HG02588 (cell line): ENCODE data around the gene COL1A2.

Source experiments
- ATAC-seq: cut with Tn5 transposase; IDR thresholded peaks from one replicate; pipeline ENCODE4 v1.9.1; 2021; ENCODE audit warnings: mild to moderate bottlenecking, moderate library complexity; ENCODE audit not compliant: unreplicated experiment

COL1A2 gene

DNA sequence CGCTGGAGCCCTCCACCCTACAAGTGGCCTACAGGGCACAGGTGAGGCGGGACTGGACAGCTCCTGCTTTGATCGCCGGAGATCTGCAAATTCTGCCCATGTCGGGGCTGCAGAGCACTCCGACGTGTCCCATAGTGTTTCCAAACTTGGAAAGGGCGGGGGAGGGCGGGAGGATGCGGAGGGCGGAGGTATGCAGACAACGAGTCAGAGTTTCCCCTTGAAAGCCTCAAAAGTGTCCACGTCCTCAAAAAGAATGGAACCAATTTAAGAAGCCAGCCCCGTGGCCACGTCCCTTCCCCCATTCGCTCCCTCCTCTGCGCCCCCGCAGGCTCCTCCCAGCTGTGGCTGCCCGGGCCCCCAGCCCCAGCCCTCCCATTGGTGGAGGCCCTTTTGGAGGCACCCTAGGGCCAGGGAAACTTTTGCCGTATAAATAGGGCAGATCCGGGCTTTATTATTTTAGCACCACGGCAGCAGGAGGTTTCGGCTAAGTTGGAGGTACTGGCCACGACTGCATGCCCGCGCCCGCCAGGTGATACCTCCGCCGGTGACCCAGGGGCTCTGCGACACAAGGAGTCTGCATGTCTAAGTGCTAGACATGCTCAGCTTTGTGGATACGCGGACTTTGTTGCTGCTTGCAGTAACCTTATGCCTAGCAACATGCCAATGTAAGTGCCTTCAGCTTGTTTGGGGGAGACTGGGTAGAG, at the start of gene COL1A2:
Gene COL1A2 (plus strand): TSS at position 459 of the 704 bp plus-strand sequence. CDS start 137 bp downstream, at position 596.
- no peak for ATAC-seq

DNA sequence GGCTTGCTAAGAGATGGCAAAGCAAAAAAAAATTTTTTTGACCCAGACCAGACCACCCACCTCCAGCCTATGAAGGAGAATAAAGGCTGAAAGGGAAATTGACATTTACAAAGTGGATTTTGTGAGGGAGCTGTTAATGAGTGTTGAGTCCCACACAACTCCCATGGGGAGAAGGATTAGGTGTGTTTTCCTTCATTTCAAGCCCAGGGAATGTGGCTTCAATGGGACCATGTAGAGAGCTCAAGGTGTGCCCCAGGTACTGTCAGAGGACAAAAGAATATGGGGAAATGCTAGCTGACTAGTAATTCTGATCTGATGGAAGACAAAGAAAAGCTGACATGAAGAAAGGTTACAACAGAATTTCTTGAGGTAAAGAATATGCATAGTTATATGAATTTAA, 48.8 kb upstream of the COL1A2 start:
- ATAC-seq: no peak

DNA sequence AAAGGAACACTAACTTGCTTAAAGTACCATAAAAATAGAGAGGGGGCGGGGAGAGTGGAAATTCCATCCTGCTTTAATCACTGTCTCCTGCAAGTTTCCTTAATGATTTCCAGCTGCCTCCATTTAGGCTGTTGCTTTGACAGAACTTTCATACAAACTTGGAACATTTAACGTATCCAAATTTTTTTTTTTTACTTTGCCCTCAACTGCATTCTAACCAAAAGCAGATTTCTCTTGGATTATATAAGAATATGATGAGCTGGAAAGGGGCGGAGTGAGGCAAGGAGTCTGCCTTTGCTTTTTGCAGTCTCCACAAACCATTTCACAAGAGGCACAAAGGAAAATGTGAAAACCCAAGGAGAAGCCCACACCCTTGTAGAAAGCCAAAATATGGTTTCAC, 46.6 kb upstream of the COL1A2 start:
- ATAC-seq: no peak

DNA sequence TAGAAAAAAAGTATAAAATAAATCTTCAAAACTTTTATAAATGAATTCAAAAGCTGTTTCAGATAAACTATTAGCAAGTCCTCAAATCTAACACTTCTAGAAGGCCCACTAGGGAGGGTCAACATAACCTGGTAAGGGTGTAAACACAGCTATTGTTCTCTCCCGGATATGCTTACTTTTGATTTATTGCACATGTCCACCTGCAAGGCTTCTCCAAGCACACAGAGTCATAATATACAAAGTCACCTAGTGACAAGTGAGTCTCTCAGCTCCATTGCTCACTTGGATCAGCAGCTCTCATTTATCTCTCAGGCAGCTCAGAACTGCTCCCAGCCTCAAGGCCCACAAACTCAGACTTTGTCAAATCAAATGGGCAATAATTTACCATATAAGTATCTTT, 44.0 kb upstream of the COL1A2 start:
- ATAC-seq: no peak

DNA sequence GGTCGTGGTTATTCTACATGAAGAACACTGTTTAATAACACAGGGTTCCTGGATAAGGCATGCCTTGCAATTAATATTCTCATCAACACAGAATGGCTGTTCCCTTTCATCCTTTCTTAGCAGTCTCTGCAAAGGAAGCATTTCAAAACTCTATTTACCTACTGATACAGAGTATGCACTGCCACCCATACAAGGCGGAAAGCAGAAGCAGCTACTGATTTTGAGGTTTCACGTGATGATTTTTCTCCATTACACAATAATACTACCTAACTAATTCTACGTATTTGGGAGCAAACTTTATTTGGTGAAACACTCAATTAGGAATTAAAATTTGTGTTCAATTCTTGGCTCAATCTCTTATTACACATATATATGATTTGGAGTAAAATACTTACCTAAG, 43.0 kb upstream of the COL1A2 start:
- ATAC-seq: no peak

DNA sequence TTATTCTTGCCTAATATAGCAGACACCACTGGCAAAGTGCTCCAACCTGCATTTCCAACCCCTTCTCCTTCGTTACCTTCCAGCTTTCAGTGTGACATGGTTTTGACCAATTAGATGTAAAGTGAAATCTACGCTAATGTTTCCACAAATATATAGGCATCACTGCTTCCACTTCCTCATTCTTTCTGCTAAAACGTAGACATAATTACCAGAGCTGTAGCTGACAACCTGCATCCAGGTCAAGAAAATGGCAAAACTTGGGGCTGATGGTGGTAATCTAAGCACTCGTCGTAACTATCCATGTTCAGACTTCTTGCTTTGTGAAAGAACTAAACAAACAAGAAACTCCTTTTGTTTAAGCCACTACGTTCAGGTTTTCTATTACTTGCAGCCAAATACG, 41.8 kb upstream of the COL1A2 start:
- no peak for ATAC-seq

DNA sequence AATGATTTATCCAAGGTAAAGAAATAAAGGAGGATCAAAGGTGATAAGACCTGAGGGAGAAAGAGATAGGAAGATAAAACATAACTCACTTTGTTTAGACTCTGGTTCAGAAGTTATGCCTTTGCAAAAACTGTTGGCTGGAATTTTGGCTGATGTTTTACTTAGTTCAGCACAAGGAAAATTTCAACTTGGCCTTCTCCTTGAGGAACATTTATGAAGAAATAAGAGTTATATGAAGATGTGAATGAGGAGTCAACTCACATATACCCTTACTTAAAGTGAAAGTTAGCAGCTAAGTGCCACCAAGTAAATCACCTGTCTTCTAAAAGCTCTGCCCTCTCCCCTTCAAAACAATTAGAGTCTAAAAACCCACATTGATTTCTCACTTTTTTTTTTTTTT, 39.7 kb upstream of the COL1A2 start:
- no peak for ATAC-seq

DNA sequence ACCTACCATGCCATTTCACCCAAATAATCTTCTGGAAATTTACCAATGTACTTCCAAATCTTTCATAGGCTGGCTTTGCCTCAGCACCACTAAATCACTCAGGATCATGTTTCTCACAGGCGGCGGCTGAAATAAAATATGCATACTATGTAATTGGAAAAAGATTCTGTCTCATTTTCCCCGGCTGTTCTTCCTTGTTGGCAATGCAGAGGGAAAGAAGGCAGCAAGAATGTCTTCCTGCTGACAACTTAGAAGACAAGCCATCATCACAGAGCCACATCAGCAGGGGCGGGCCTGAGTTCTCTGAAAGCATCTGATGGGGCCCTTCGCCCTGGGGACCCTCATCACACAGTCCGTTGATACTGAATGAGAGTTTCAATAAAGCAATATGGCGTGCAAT, 39.2 kb upstream of the COL1A2 start:
- ATAC-seq: no peak

DNA sequence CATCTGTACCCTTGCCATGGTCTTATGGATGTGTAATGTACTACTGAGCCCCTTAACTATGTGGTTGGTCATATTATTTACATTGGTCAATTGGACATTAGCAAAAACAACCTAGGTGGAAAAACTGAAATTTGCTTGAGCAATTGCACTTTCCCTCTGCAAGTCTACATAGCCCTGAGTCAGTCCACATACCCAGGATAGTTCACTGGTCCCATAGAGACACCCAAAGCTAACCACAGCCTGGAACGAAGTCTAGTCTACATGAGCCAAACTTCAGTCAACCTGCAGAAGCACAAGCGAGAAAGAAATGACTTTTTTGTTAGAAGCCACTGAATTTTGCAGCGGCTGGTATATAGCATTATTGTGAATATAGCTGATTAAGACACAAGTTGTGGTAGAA, 37.6 kb upstream of the COL1A2 start:
- ATAC-seq: no peak

DNA sequence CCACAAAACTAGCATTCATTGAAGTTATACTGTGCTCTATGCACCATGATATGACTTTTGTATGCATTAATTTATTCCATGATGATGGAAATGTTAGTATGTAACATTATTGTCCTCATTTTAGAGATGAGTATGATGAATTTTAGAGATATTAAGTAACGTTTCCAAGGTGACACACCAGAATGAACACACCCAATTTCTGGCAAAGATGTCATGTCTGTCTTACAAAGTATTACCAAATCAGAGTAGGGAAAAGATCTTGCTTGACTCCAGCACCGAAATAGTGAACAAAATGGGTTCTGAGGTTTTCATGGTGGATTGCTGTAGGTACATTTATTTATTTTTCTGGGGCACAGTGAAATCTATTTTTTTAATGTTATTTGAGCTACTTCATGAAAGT, 33.8 kb upstream of the COL1A2 start:
- no peak for ATAC-seq

DNA sequence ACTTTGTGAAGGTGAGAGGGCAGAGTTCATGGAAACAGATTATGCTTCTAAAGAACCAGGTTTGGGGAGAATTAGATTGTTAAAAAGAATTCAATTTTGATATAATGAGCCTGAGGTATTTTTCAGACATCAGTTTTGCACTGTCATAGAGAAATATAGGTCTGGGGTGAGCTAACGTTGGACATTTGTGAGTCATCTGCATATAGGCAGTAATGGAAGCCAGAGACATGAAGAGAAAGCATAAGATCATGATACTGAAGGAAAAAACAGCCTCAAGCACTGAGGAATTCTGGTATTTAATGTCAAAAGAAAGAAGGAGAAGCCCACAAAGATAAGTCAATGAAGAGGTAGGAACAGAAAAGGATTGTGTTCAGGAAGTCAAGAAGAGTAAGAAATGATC, 32.4 kb upstream of the COL1A2 start:
- ATAC-seq: no peak

DNA sequence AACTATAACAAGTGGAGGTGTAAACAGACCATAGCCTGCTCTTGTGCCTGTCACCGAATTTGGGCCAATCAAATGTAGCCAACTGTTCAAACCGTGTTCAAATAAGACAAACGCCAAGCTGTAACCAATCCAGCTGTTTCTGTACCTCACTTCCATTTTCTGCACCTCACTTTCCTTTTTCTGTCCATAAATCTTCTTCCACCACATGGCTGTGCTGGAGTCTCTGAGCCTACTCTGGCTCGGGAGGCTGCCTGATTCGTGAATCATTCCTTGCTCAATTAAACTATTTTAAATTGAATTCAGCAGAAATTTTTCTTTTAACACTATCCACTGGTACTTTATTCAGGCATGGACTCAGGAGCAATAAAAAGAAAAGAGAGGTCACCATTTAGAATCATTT, 29.9 kb upstream of the COL1A2 start:
- ATAC-seq: no peak

DNA sequence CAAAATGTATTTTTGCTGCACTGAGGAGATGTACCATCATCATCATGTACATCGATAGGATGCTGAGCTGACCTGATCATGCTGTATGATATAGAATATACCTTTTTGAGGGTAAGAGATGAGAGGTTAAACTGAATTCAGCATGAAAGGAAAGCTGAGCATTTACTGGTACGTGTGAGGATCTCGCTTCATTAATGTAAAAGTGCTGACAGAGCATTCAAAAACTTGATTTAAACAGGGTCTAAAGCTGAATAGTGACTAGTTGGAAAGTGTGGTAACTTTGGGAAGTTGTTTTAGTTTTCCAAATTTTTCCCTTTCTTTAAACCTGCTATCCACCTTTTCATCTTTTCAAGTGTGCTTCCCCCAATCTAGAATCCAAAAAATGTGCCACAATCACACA, 28.5 kb upstream of the COL1A2 start:
- no peak for ATAC-seq

DNA sequence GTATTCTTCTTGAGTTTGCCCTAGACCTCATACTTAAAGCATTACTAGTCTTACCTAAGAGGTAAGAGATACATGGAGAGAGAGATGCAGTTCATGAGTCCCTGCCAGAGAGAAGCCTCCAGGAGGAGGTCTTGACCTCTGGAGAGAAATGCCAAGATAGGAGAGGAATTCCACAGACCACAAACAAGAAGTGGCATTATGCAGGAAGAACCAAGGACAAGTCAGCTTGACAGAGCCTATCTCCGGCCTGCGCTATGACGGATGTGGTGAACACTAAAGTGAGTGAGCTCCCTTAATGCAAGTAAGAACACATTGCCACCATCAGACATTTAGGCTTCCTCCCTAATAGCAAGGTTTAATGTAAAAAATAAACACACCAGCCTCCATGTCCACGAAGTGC, 27.9 kb upstream of the COL1A2 start:
- ATAC-seq: no peak

DNA sequence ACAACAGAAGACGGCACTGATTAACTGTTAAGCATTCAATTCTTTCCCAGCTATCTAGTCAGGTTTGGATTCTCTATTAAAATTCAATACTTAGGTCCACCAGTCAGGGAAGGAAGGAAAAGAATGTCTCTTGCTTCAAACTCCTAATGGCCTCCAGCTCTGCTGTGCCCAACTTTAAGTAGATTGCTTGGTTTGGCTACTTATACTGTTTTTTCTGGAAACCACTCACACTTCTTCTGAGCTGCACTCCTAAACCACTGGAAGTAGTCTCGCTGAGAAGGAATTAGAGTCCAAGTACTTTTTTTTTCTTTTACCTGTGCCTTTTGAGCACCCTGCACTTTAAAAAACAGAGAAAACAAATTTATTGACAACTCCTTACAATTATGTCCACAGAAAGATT, 26.7 kb upstream of the COL1A2 start:
- ATAC-seq: no peak

DNA sequence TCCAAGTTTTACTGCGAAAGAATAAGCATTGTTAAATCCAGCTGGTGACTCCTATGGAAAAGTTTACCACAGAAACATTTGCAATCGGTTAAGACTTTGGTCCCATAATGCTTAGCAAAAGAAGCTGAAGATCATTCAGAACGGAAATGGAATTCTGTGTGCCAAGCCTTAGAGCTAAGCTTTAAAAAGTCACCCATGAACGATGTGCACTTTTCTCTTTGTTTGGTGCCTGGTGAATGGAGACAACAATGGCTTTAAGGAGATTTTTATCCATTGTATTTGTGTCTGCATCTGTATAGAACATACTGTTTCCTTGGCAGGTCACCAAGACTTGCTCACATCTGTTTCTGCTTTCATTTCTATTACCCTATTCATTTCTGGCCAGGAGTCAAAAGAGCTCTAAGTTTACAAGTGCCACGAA, 26.3 kb upstream of the COL1A2 start:
- no peak for ATAC-seq

DNA sequence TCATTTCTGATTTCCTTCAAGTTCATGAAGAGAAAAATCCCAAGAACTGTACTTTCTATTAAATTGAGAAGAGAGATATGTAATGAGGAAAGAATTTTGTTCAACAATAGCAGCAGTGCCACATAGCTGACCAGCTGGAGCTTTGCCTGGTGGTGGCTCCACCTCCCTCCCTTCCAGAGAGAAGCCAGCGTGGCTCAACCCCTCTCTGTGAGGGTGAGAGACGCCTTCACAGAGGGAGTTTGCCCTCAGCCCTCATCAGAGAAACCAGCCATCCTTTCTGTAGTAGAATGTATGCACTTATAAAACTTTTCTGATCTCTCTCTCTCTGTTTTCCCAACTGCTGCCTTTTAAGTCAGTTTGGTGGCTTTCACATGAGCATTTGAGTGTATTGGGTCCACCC, 20.5 kb upstream of the COL1A2 start:
- no peak for ATAC-seq

DNA sequence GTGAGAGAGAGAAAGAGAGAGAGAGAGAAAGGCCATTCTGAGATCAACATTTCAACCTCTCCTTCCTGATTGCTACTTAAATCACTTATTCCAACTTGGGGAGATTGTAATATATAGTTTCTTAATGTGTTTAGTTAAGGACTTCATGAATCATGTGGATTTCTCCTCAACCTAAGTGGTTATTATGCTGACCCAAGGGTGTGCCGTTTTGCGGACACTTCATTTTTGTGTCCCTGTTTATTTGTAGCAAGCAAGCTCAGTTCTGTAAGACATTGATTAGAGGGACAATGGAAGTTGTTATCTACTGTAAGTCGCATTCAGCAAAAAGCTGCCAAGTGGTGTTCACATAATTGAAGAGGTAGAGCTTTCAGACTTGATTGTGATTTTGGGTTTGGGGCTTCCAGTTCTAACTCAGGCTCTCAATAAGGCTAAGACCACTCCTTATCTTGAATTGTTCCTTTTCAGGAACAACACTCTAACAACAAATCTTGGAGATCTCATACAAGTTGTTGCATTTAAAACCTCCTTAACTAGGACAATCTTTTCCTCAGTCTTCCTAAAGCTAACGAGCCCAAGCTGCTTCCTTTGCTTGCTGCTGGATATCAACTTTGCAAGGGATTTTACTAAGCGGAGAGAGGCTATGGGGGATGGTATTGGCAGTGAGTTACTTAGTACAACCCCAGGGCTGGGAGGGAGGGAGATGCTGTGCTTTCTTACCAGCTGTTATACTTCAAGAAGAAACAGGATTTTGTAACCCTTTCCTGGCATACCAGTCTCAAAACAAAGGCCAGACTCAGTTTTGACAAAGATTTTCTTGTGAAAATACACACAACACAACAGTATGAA, 19.8 kb upstream of the COL1A2 start:
- ATAC-seq: no peak

DNA sequence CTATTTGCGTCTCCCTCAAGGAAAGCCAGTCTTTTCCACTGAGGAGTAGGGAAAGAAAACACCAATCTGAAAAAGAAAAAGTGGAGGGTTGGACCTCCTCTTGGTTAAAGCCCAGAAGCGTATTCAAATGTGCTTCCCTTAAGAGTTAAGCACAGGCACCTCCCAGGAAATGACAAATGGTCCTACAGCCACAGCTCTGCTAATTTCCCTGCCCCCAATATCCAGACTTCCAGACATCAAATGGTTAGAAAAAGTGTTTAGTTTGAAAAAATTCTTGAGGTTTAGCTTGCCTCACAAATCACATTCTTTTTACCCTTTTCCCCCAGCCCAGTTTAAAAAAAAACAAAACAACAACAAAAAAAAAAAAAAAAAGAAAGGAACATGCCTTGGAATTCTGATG, 19.0 kb upstream of the COL1A2 start:
- no peak for ATAC-seq

DNA sequence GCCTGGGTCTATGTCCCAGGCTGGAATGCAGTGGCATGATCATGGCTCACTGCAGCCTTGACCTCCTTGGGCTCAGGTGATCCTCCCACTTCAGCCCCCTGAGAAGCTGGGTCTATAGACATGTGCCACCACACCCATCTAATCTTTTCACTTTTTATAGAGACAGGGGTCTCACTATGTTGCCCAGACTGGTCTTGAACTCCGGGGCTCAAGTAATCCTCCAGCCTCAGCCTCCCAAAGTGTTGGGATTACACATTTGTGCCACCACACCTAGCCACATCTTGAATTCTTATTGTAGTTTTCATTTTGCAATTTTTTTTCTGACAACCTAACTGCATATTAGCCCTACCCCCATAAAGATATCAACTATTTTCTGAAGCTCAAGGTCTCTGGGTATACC, 18.4 kb upstream of the COL1A2 start:
- no peak for ATAC-seq

DNA sequence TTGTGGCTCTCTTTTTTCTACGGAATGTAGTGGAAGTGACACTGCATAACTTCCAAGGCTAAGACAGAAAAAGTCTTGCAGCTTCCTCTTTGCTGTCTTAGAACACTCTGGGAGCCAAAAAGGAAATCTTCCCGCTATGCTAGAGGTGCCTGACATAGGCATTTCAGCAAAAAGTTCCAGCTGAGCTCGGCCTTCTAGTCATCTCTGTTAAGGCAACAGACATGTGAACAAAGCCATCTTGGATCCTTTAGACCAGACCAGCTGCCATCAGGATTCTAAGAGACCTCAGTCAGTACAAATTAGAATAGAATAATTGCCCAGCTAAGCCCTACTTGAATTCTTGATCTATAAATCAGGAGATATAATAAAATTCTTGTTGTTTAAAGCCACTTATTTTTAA, 16.3 kb upstream of the COL1A2 start:
- ATAC-seq: no peak

DNA sequence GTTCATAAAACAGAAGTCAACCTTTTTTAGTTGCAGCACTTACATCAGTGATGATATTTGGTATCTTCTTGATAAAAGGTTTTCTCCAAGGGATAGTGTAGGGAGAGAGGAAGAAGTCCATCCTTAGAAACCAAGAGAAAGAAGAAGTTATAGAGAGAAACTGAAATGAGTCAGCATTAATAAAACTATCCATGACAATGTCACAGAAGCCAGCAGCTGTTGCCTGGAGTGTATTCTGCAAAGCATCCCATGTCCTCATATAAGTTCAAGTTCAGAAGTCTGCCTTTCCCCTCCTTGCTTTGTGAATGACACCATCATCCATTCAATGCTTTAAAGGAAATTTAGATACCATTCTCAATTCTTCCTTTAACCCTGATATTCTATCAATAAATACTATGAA, 14.4 kb upstream of the COL1A2 start:
- no peak for ATAC-seq

DNA sequence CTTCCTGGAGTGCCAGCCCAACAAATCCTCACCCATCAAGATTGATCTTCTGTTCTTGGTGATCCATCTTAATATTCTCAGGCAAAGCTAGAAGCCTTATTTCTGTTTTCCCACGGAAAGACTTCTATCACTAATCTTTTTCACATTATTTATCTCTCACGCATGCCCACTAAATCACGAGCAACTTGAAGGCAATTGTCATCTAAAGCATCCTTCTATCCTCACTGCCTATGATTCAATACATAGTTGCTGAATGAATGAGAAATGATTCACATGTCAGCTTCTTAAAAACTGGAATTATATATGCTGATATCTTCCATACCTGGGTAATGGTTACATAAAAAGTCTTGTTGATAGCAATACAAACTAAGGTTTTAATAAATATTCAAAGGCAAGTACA, 12.6 kb upstream of the COL1A2 start:
- no peak for ATAC-seq
